Measurements from ENCODE around the gene IL2RA. TPM values are rescaled to one million over a fixed set of nuclear protein-coding genes. Genes with fewer than 3 reads are reported as not detected.

IL2RA gene
- polyA plus RNA-seq, 1 donor (not counting 4 experiments of a cell fraction or from before 2014, with no cell fraction given), result not detected

- FAIRE-seq (no peak), DNase-seq (ENCODE audit: low read depth, low spot score) (no peak)
- Histone ChIP-seq H3K79me2 (ENCODE audit: control insufficient read depth, insufficient read depth, low read length) (no peaks in the 10 kb centered on the region), H3K27me3 (ENCODE audit: control insufficient read depth, extremely low read depth, insufficient read depth, low read length) (peaks cover 35% of the 10 kb centered on the region), H3K27ac (ENCODE audit: control insufficient read depth, insufficient read depth, low read length) (no peak overlapping the region), H3K9me1 (ENCODE audit: control insufficient read depth, extremely low read depth, insufficient read depth, low read length) (no peaks in the 10 kb centered on the region), H3K9me3 (ENCODE audit: control insufficient read depth, low read depth, low read length) (no peaks in the 10 kb centered on the region), H3K9ac (ENCODE audit: control insufficient read depth, extremely low read depth, insufficient read depth, low read length) (no peak overlapping the region), H2AFZ (ENCODE audit: control insufficient read depth, low read length) (no peak overlapping the region), H4K20me1 (ENCODE audit: control insufficient read depth, extremely low read depth, insufficient read depth, low read length) (no peaks in the 10 kb centered on the region), H3K4me1 (ENCODE audit: control insufficient read depth, extremely low read depth, insufficient read depth, low read length) (no peaks in the 10 kb centered on the region), H3K36me3 (ENCODE audit: control insufficient read depth in 2 of 2, extremely low read depth in 1 of 2, insufficient read depth in 2 of 2, low read length in 2 of 2) (no peaks in the 10 kb centered on the region), H3K4me3 (ENCODE audit: control insufficient read depth in 2 of 3, extremely low read depth in 1 of 3, insufficient read depth in 2 of 3, low read depth in 1 of 3, low read length in 3 of 3) (no peak overlapping the region), H3K4me2 (ENCODE audit: control insufficient read depth, extremely low read depth, insufficient read depth, low read depth, low read length) (no peak overlapping the region)
- dilution Hi-C loops (cut with MboI; ENCODE audit: extremely low pct_ligation_motif_present, low sequenced_read_pairs), result loop anchor here (25.0 kb wide), 1 partner anchor 115 kb away; no protein-coding TSS in a partner anchor
- TF ChIP-seq EZH2 (IDR thresholded peaks at IDR 0.05; ENCODE audit: low read length), result no peak
These were observed 15.0 kb upstream of the IL2RA start for GRCh38 chr10:6077071-6077675.

GRCh38 chr10:6074489-6075301 is 12.5 kb upstream of the IL2RA start:
- Histone ChIP-seq H3K27me3 (ENCODE audit: control insufficient read depth, extremely low read depth, insufficient read depth, low read length) (peaks cover 35% of the 10 kb centered on the region), H2AFZ (ENCODE audit: control insufficient read depth, low read length) (no peak overlapping the region), H3K9ac (ENCODE audit: control insufficient read depth, extremely low read depth, insufficient read depth, low read length) (no peak overlapping the region), H3K4me3 (ENCODE audit: control insufficient read depth in 2 of 3, extremely low read depth in 1 of 3, insufficient read depth in 2 of 3, low read depth in 1 of 3, low read length in 3 of 3) (no peak overlapping the region), H3K27ac (ENCODE audit: control insufficient read depth, insufficient read depth, low read length) (no peak overlapping the region), H4K20me1 (ENCODE audit: control insufficient read depth, extremely low read depth, insufficient read depth, low read length) (no peaks in the 10 kb centered on the region), H3K9me1 (ENCODE audit: control insufficient read depth, extremely low read depth, insufficient read depth, low read length) (no peaks in the 10 kb centered on the region), H3K36me3 (ENCODE audit: control insufficient read depth in 2 of 2, extremely low read depth in 1 of 2, insufficient read depth in 2 of 2, low read length in 2 of 2) (no peaks in the 10 kb centered on the region), H3K4me1 (ENCODE audit: control insufficient read depth, extremely low read depth, insufficient read depth, low read length) (no peaks in the 10 kb centered on the region), H3K79me2 (ENCODE audit: control insufficient read depth, insufficient read depth, low read length) (no peaks in the 10 kb centered on the region), H3K9me3 (ENCODE audit: control insufficient read depth, low read depth, low read length) (no peaks in the 10 kb centered on the region), H3K4me2 (ENCODE audit: control insufficient read depth, extremely low read depth, insufficient read depth, low read depth, low read length) (no peak overlapping the region)
- dilution Hi-C loops (cut with MboI; ENCODE audit: extremely low pct_ligation_motif_present, low sequenced_read_pairs), result loop anchor here (25.0 kb wide), 1 partner anchor 112 kb away; no protein-coding TSS in a partner anchor
- FAIRE-seq (no peak), DNase-seq (ENCODE audit: low read depth, low spot score) (no peak)
- no peak for TF ChIP-seq CTCF (optimal IDR thresholded peaks at IDR 0.05 in 1 of 3, IDR thresholded peaks at IDR 0.05 in 1 of 3, conservative IDR thresholded peaks at IDR 0.05 in 1 of 3; ENCODE audit: extremely low read depth in 1 of 3, insufficient read depth in 2 of 3, low read length in 3 of 3)
- TF ChIP-seq EZH2 (IDR thresholded peaks at IDR 0.05; ENCODE audit: low read length), result no peak
